Measurements from ENCODE around the gene TMEM82. TPM values are rescaled to one million over a fixed set of nuclear protein-coding genes. Genes with fewer than 3 reads are reported as not detected.

TMEM82 gene
- total and polyA plus RNA-seq, 2 experiments from 2014 or later = 11.9 to 16.4 TPM

DNA sequence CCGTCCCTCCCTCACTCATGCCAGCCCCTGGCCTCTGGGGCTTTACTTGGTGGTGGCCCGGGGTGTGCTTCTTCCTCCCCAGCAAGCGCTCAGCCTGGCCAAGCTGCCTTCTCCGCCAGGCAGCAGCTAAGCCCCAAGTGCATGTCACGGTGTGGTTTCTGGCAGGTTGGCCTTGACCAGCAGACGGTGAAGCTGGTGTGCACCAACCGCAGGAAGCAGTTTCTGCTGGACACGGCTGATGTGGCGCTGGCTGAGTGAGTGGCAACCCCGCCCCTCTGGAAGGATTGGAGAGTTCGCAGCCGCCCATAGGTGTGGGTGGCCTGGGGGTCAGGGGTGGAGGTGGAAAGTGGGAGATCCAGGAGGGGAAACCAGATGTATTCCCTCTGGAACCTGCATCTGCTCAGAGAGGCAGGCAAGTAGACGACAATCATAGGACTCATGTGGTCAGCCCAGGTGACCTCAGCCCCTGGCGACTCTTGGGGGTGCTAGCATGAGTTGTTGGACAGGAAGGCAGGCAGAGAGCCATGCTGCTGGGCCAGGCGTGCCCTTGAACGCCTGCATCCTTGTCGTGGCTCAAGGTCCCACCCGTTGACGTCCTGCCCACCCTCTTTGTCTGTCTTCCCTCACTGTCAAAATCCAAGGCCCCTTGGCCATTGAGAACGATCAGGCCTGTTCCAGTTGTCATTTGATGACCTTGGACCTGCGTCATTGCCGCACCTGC lies 13.2 kb upstream of the TMEM82 start:
- Histone ChIP-seq H3K36me3 (replicated peaks; ENCODE audit: insufficient read depth, low read depth) (no peaks in the 10 kb centered on the region), H3K27me3 (no peaks in the 10 kb centered on the region), H3K9me3 (ENCODE audit: low read depth) (no peaks in the 10 kb centered on the region), H3K79me2 (no peaks in the 10 kb centered on the region), H3K4me1 (ENCODE audit: insufficient read depth) (no peaks in the 10 kb centered on the region), H4K20me1 (ENCODE audit: insufficient read depth, poor library complexity, severe bottlenecking) (no peaks in the 10 kb centered on the region), H3K27ac (no peak overlapping the region), H3K4me3 (no peak overlapping the region), H3K9me2 (replicated peaks; ENCODE audit: insufficient read depth) (no peaks in the 10 kb centered on the region), H2AFZ (no peak overlapping the region), H3K4me2 (no peak overlapping the region)
- DNase-seq (ENCODE audit: low spot score) = no peak
- TF ChIP-seq EZH2 (IDR thresholded peaks at IDR 0.05; ENCODE audit: borderline replicate concordance) (no peak), EZH2phosphoT487 (IDR thresholded peaks at IDR 0.05; ENCODE audit: low read depth, severe bottlenecking, unreplicated experiment) (no peak)
- 98% methylated on average over 22 of the region's 22 CpGs for WGBS (ENCODE audit: low lambda C conversion rate, missing lambda C conversion rate)

DNA sequence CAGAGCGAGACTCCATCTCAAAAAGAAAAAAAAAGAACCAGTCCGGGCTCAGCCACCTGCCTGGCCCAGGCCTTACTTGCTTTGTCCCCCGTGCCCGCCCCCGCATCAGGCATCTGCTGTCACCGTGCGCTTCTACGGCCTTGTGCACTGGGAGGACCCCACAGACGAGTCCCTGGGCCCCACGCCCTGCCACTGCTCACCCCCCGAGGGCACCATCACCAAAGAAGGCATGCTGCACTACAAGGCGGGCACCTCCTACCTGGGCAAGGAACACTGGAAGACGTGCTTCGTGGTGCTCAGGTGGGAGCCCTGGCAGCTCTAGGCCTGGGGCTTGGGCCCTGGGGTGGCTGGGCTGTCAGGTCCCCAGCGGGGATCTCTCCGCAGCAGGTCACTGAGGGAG lies 11.9 kb upstream of the TMEM82 start:
- WGBS (ENCODE audit: low lambda C conversion rate, missing lambda C conversion rate) = 97% methylated on average over 14 of the region's 16 CpGs
- no peaks in the 10 kb centered on the region for H3K79me2 ChIP-seq
- DNase-seq (ENCODE audit: low spot score) = no peak
- H2AFZ ChIP-seq = no peak overlapping the region
- no peaks in the 10 kb centered on the region for H3K27me3 ChIP-seq
- H4K20me1 ChIP-seq (ENCODE audit: insufficient read depth, poor library complexity, severe bottlenecking) = no peaks in the 10 kb centered on the region
- TF ChIP-seq EZH2phosphoT487 (IDR thresholded peaks at IDR 0.05; ENCODE audit: low read depth, severe bottlenecking, unreplicated experiment) (no peak), EZH2 (IDR thresholded peaks at IDR 0.05; ENCODE audit: borderline replicate concordance) (no peak)
- TF ChIP-seq, protein P1, sequence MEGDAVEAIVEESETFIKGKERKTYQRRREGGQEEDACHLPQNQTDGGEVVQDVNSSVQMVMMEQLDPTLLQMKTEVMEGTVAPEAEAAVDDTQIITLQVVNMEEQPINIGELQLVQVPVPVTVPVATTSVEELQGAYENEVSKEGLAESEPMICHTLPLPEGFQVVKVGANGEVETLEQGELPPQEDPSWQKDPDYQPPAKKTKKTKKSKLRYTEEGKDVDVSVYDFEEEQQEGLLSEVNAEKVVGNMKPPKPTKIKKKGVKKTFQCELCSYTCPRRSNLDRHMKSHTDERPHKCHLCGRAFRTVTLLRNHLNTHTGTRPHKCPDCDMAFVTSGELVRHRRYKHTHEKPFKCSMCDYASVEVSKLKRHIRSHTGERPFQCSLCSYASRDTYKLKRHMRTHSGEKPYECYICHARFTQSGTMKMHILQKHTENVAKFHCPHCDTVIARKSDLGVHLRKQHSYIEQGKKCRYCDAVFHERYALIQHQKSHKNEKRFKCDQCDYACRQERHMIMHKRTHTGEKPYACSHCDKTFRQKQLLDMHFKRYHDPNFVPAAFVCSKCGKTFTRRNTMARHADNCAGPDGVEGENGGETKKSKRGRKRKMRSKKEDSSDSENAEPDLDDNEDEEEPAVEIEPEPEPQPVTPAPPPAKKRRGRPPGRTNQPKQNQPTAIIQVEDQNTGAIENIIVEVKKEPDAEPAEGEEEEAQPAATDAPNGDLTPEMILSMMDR (IDR thresholded peaks at IDR 0.05; ENCODE audit: poor library complexity) = no peak
- H3K9me2 ChIP-seq (replicated peaks; ENCODE audit: insufficient read depth) = no peaks in the 10 kb centered on the region
- H3K4me2 ChIP-seq = no peak overlapping the region
- no peak overlapping the region for H3K27ac ChIP-seq
- H3K4me1 ChIP-seq (ENCODE audit: insufficient read depth) = no peaks in the 10 kb centered on the region
- H3K4me3 ChIP-seq = no peak overlapping the region
- H3K36me3 ChIP-seq (replicated peaks; ENCODE audit: insufficient read depth, low read depth) = no peaks in the 10 kb centered on the region
- H3K9me3 ChIP-seq (ENCODE audit: low read depth) = no peaks in the 10 kb centered on the region

DNA sequence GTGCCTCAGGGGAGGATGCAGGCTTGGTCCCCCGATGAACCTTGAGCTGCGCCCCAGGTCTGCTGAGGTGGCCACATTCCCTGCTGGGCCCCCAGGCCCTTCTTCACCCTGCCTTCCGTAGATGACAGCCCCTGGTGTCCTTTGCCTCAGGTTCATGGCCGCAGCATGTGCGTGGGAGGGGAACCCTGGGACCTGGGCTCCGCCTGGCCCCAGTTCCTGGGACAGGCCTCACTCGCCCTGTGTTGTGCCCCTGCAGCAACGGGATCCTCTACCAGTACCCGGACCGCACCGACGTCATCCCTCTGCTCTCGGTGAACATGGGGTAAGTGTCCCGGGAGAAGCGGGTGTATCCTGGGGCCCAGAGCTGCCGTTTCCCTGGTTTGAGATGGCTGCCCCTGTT lies 11.4 kb upstream of the TMEM82 start:
- H3K79me2 ChIP-seq = no peaks in the 10 kb centered on the region
- no peak for TF ChIP-seq EZH2phosphoT487 (IDR thresholded peaks at IDR 0.05; ENCODE audit: low read depth, severe bottlenecking, unreplicated experiment)
- TF ChIP-seq, protein P1 (IDR thresholded peaks at IDR 0.05; ENCODE audit: poor library complexity) = no peak
- TF ChIP-seq EZH2 (IDR thresholded peaks at IDR 0.05; ENCODE audit: borderline replicate concordance) = no peak
- H3K27me3 ChIP-seq = no peaks in the 10 kb centered on the region
- no peaks in the 10 kb centered on the region for H3K4me1 ChIP-seq (ENCODE audit: insufficient read depth)
- H3K4me3 ChIP-seq = no peak overlapping the region
- H3K9me3 ChIP-seq (ENCODE audit: low read depth) = no peaks in the 10 kb centered on the region
- H3K27ac ChIP-seq = no peak overlapping the region
- no peaks in the 10 kb centered on the region for H3K36me3 ChIP-seq (replicated peaks; ENCODE audit: insufficient read depth, low read depth)
- no peak overlapping the region for H3K4me2 ChIP-seq
- DNase-seq (ENCODE audit: low spot score) = no peak
- H3K9me2 ChIP-seq (replicated peaks; ENCODE audit: insufficient read depth) = no peaks in the 10 kb centered on the region
- 96% methylated on average over 16 of the region's 16 CpGs for WGBS (ENCODE audit: low lambda C conversion rate, missing lambda C conversion rate)
- H2AFZ ChIP-seq = no peak overlapping the region
- H4K20me1 ChIP-seq (ENCODE audit: insufficient read depth, poor library complexity, severe bottlenecking) = no peaks in the 10 kb centered on the region

DNA sequence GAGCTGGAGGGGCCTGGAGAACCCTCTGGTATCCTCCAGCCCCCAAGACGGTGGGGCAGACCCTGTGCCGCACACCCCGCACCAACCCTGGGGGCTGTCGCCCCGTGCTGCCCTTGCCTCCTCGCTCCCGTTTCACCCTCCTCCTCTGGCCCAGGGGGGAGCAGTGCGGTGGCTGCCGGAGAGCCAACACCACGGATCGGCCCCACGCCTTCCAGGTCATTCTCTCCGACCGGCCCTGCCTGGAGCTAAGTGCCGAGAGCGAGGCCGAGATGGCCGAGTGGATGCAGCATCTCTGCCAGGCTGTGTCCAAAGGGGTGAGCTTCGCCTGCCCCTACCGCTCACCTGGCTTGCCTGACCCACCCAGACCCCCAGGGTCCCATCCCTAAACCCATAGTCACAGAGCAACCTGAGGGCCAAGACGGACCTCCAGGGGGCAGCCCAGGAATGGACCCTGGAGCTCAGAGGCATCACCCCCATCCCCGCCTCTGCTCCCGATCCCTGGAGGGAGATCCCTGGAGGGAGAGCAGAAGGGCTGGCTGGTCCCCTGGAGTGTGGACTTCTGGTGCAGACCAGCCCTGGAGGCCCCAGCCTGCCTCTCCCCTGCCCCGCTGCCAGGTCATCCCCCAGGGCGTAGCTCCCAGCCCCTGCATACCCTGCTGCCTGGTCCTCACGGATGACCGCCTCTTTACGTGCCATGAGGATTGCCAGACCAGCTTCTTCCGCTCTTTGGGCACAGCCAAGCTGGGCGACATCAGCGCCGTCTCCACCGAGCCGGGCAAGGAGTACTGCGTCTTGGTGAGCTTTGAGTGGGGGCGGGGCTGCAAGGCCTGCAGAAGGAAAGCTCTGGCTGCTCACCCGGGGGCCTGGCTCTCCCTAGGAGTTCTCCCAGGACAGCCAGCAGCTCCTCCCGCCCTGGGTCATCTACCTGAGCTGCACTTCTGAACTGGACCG lies 10.3 kb upstream of the TMEM82 start:
- no peak overlapping the region for H3K4me2 ChIP-seq
- H3K79me2 ChIP-seq = no peaks in the 10 kb centered on the region
- no peak for TF ChIP-seq EZH2phosphoT487 (IDR thresholded peaks at IDR 0.05; ENCODE audit: low read depth, severe bottlenecking, unreplicated experiment)
- TF ChIP-seq EZH2 (IDR thresholded peaks at IDR 0.05; ENCODE audit: borderline replicate concordance) = no peak
- TF ChIP-seq, protein P1 (IDR thresholded peaks at IDR 0.05; ENCODE audit: poor library complexity) = no peak
- DNase-seq (ENCODE audit: low spot score) = no peak
- no peak overlapping the region for H3K4me3 ChIP-seq
- H4K20me1 ChIP-seq (ENCODE audit: insufficient read depth, poor library complexity, severe bottlenecking) = no peaks in the 10 kb centered on the region
- H2AFZ ChIP-seq = no peak overlapping the region
- no peaks in the 10 kb centered on the region for H3K4me1 ChIP-seq (ENCODE audit: insufficient read depth)
- no peaks in the 10 kb centered on the region for H3K36me3 ChIP-seq (replicated peaks; ENCODE audit: insufficient read depth, low read depth)
- H3K9me2 ChIP-seq (replicated peaks; ENCODE audit: insufficient read depth) = no peaks in the 10 kb centered on the region
- WGBS (ENCODE audit: low lambda C conversion rate, missing lambda C conversion rate) = 96% methylated on average over 39 of the region's 39 CpGs
- H3K27ac ChIP-seq = no peak overlapping the region
- H3K9me3 ChIP-seq (ENCODE audit: low read depth) = no peaks in the 10 kb centered on the region
- no peaks in the 10 kb centered on the region for H3K27me3 ChIP-seq

Measured in hepatocyte (in vitro differentiated cells).